ENCODE results near the gene DAB1.

The DAB1 gene

GRCh38 chr1:56965916-56966697 lies 457.8 kb downstream of the DAB1 start, which contains the start of gene C8B:
Gene C8B (minus strand): TSS chr1:56966015. CDS start chr1:56965948, 67 bp downstream.
- DNase-seq = no peak

- no peak for DNase-seq
These were observed 458.7 kb downstream of the DAB1 start for GRCh38 chr1:56965191-56965590.

- DNase-seq = no peak
These were observed 459.4 kb downstream of the DAB1 start for GRCh38 chr1:56964349-56965017.

- no peak for DNase-seq
These were observed 460.2 kb downstream of the DAB1 start for GRCh38 chr1:56963667-56964066.

- DNase-seq = no peak
These were observed 462.4 kb downstream of the DAB1 start for GRCh38 chr1:56961426-56961825.

GRCh38 chr1:56958526-56958925 lies 465.3 kb downstream of the DAB1 start:
- no peak for DNase-seq

GRCh38 chr1:56957931-56958330 lies 465.9 kb downstream of the DAB1 start:
- DNase-seq = no peak

GRCh38 chr1:56954664-56955063 lies 469.2 kb downstream of the DAB1 start:
- no peak for DNase-seq

- DNase-seq = no peak
These were observed 470.5 kb downstream of the DAB1 start for GRCh38 chr1:56953386-56953785.

GRCh38 chr1:56952501-56952900 lies 471.4 kb downstream of the DAB1 start:
- no peak for DNase-seq

GRCh38 chr1:56948403-56949023 lies 475.3 kb downstream of the DAB1 start:
- DNase-seq = no peak
